Left cardiac atrium (tissue), 4 donors: ENCODE data around the gene INHBC. TPM values are rescaled to one million over a fixed set of nuclear protein-coding genes. Genes with fewer than 3 reads are reported as not detected.
"Not testable (repeated sequence)": the region's sequence is repeated elsewhere in the genome, so short reads cannot be mapped to it uniquely, and the experiment has no call there.

Experiments used
- ATAC-seq, 2 donors: fragments of 200-7000 bp; cut with Tn5 transposase; one replicate each; pipeline ENCODE4 v1.9.1; 2020; ENCODE audit warnings: mild to moderate bottlenecking in 2 of 2, moderate library complexity in 2 of 2
- DNase-seq: peaks from one replicate; pipeline ENCODE4 v3.0.0-alpha.2; 2020
- intact Hi-C, 2 donors: fragments of 100-400 bp; cut with DNase I; formaldehyde crosslinking; loops; one replicate each; pipeline versions ENCODE4 v1.14.1 to v1.15.1; 2022 to 2023
- total RNA-seq, 2 donors: library from RNA; stranded (reverse); fragmentation: NEBNext Ultra II Directional; extraction: Animal tissue kit (Norgen Biotek cat#: 25700); gene quantifications; one replicate each; pipeline ENCODE4 v1.2.1, GENCODE V29; 2021
- donor health status: DM: no; HTN: yes; CAD: no.
- donor health status: DM: no; HTN: yes; CAD: no; lungs with severe emphysema.
- donor health status: DM: yes; HTN: yes; CAD: no.
- donor health status: Dilated cardiomyopathy.

Gene INHBC
- total RNA-seq, 2 donors from 2014 or later: not detected

DNA sequence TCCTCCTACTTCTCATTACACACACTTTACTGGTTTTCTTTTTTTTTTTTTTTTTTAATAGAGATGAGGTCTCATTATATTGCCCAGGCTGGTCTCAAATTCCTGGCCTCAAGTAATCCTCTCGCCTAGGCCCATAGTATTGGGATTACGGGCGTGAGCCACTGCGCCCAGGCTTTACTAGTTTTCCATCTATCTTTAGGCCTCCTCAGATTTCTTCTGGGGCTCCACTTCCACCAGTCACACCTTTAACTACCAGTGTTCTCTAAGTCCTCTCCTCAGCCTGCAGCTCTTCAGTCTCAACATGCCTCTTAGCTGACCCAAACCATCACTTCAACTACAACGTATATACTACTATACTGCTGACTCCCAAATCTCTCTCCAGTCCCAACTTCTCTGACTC, 14.1 kb upstream of the INHBC start:
- DNase-seq (no peak), ATAC-seq (no peak)
- intact Hi-C loops: no loop called here

GRCh38 chr12:57426948-57427347, 7.6 kb upstream of the INHBC start:
- ATAC-seq, intact Hi-C loops, DNase-seq: not testable (repeated sequence)

DNA sequence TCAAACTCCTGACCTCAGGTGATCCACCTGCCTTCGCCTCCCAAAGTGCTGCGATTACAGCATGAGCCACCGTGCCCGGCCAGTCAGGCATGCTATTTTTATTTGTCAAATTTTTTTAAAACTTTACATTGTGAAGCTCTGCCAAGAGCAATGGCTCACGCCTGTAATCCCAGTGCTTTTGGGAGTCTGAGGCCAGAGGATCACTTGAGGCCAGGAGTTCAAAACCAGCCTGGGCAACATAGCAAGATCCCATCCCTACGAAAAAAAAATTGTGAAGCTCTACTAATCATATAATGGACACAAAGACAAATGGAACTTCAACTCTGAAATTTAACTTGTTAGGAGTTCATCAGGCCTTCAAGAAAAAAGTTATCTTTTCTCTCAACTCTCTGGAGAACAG, 5.6 kb upstream of the INHBC start:
- ATAC-seq (no peak), DNase-seq (no peak)
- intact Hi-C loops: no loop called here

DNA sequence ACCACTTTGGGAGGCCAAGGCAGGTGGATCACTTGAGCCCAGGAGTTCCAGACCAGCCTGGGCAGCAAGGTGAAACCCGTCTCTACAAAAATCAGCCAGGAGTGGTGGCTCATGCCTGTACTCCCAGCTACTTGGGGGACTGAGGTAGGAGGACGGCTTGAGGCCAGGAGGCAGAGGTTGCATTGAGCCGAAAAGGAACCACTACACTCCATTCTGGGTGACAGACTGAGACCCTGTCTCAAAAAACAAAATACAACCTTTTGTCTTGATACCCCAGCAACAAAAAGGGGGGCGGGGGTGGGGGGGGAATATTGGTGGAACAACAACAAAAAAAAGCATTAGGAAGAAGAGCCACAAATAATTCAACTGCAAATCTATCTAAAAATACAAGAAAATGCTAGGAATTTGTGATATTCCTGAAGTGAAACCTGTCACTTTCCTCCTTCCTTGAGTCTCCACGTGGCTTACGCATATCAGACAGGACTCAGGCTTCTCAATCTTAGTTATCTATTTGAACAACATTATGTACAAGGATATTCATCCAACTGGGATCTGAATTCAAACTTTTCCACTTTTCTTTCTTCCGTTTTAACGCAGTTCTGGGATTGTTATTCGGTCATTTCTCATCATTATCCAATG, 5.0 kb upstream of the INHBC start:
- ATAC-seq: no peak

DNA sequence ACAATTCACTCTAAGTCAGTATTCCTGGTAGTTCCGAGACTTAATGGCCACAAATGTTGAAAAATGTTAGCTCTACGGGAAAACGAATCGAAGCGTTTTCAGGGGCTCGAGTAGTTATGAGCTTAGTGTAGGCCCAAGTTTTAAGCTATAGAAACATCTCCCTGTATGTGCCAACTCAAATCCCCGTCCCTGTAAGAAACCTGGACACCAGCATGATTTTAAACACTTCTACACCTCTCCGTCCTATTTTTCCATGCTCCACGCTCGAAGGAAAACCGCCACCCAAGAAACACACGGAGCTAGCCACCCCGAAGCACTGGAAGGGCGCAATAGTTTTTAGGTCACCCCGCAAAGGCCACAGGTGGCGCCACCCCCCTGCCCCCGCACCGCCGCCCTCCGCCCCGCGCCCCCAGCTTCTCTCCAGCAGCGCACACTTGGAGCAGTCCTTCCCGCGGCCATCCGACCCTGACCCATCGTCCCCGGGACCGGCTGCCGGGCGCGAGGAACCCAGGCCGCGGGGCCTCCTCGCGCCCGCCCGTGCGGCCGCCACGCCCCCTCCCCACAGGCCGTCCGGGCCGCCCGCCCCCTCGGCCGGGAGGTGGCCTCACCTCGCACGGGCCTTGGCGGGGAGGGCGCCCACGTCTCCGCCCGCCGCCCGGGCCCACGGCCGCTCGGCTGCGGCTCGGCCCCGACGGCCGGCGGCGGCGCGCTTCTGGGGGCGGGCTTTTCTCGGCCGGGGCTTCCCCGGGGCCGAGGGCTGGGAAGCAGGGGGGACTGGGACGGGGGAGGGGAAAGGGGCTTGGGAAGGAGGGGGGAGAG, 4.3 kb upstream of the INHBC start:
- DNase-seq (peak; percentile 61), ATAC-seq (peak; percentile 85 to 87)
- intact Hi-C loops: no loop called here

More for the DNA sequence above, 5.0 kb upstream of the INHBC start:
- intact Hi-C loops: no loop called here
- no peak for DNase-seq

DNA sequence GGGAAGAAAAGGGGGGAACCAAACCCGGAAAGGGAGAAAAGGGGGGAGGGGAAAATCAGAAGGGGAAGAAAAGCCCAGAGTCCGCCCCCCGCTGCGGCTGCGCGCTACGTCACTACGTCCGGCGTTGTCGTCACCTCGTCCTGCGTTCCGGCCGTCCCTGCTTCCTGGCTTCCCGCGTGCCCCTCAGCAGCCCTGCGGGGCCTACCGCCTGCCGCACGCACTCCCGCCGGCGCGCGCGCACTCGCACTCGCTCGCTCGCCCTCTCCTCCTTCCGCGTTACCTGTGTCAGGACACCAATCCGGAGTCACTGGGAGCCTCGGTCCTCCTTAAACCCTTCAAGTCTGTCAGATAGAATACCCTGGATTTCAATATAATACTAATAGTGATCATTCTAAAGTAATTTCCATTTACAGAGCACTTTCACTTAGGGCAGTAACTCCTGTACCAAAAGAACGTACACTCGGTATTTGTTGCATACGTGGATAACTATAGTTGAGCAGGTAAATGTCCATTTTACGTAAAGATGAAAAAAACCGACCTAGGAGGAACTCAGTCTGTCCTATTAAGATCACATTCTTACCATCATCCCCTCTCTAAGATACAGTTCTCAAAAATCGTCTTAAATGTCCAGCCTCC, 3.5 kb upstream of the INHBC start, which contains the start of gene R3HDM2:
TSS of gene R3HDM2 (minus strand) at position 113 of the 636 bp plus-strand sequence. CDS start 120,615 bp downstream, outside the sequence.
- DNase-seq: peak; percentile 96
- ATAC-seq: peak; percentile 98 to 99
- intact Hi-C loops: no loop called here

DNA sequence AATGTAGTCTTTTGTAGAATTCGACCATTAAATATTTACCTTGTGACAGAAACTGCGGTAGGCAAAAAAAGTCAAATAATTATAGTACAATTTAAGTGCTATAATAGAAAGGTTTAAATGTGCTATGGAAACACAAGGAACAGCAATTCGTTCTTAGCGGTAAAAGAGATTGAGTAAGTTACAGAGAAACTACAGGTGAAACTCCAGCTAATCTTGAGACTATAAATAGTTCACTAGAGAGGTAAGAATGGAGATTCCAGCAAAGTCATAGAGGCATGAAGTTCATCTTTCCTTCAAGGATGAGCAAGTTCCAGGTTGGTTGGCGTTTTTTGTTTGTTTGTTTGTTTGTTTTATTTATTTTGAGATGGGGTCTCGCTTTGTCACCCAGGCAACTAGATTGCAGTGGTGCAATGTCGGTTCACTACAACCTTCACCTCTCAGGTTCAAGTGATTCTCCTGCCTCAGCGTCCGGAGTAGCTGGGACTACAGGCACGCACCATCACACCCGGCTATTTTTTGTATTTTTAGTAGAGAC, 2.9 kb upstream of the INHBC start:
- intact Hi-C loops: no loop called here
- DNase-seq (no peak), ATAC-seq (no peak)

DNA sequence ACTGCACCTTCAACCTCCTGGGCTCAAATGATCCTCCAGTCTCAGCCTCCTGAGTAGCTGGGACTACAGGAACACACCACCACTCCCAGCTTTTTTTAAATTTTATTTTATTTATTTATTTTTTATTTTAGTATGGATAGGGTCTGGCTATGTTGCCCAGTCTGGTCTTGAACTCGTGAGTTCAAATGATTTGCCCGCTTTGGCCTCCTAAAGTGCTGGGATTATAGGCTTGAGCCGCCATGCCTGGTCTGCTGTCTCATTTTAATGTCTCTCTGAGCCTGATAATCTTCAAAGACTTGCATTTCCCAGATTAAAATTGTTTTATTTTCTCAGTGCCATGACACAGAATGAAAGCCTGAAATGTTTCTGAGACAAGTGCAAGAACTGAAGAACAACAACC, 1.2 kb upstream of the INHBC start:
- DNase-seq (no peak), ATAC-seq (no peak)
- intact Hi-C loops: no loop called here

DNA sequence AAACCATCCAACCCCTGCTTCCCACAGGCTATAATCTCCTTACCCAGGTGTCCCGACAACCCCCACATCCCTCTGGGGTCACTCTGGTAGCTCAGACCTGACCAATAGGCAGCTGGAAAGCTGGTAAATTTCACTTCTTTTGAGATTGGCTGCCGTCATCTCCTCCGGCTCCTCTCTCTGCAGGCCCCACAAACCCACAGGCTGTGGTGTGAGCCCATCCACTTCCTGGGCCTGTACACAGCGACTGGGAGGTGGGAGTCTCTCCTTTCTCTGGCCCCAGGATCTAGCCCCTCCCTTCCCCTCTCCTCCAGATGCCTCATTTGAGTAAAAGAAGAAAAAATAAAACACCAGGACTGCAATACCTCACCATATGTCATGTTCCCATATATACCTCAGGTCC, 709 bp downstream of the INHBC start:
- no peak for DNase-seq
- intact Hi-C loops: no loop called here
- ATAC-seq: no peak

GRCh38 chr12:57438400-57438799, 3.8 kb downstream of the INHBC start:
- ATAC-seq: no peak
- intact Hi-C loops: no loop called here
- DNase-seq: no peak

DNA sequence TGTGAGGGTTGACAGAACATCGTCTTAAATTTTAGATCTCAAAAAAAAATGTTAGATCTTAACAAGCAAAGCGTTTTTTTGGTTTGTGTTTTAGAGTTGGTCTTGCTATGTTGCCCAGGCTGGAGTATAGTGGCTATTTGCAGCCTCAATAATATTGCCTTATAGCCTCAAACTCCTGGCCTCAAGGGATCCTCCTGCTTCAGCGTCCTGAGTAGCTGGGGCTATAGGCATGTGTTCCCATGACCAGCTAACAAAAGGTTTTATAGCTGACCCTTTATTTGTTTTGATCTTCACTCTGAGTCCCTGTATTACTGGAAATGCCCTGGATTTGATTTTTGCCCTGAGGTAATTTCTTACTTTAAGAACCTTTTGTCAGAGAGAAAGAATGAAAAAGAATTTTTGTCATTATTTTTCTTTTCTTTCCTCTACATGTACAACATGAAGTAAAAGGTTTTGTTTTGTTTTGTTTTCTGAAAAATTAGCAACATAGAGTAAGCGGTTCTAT, 5.2 kb downstream of the INHBC start:
- DNase-seq: no peak
- intact Hi-C loops: no loop called here
- no peak for ATAC-seq

GRCh38 chr12:57441393-57441792, 6.8 kb downstream of the INHBC start:
- intact Hi-C loops, ATAC-seq, DNase-seq: not testable (repeated sequence)

DNA sequence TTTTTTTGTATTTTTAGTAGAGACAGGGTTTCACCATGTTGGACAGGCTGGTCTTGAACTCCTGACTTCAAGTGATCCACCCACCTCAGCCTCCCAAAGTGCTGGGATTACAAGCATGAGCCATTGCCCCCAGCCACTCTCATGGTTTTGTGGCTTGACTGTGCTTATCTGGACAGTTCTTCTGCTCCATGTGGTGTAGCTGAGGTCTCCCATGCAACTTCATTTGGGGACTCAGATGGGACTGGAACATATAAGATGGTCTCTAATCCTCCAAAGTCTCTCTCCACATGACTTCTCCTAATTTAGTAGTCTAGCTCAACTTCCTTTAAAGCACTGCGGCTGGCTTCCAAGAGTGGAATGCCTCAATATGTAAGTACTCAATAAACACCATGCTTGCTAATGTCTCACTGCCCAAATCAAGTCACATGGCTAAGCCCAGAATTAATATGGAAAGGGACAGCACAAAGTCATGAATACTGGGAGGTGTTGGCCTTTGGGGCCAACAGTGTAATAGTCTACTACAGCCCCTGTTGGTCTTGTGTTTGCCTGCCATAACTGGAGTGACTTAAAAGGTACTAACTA, 7.4 kb downstream of the INHBC start:
- intact Hi-C loops: no loop called here
- no peak for ATAC-seq
- DNase-seq: no peak

- ATAC-seq, DNase-seq, intact Hi-C loops: not testable (repeated sequence)
Measured at GRCh38 chr12:57444337-57444736, 9.8 kb downstream of the INHBC start.

DNA sequence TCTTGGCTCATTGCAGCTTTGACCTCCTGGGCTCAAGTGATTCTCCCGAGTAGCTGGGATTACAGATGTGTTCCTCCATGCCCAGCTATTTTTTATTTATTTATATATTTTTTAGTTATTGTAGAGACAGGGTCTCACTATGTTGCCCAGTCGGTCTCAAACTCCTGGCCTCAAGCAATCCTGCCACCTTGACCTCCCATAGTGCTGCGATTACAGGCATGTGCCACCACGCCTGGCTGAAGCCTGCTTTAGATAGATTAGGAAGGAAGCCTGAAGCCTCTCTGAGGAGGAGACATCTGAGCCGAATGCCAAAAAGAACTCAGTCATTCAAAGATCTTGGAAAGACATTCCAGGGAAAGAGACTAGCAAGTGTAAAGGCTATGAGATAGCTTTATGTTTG, 10.2 kb downstream of the INHBC start:
- DNase-seq (no peak), ATAC-seq (no peak)
- intact Hi-C loops: no loop called here

GRCh38 chr12:57446292-57446960, 11.8 kb downstream of the INHBC start:
- DNase-seq: no peak
- ATAC-seq: no peak
- intact Hi-C loops: no loop called here

GRCh38 chr12:57448669-57449068, 14.1 kb downstream of the INHBC start:
- intact Hi-C loops: no loop called here

DNA sequence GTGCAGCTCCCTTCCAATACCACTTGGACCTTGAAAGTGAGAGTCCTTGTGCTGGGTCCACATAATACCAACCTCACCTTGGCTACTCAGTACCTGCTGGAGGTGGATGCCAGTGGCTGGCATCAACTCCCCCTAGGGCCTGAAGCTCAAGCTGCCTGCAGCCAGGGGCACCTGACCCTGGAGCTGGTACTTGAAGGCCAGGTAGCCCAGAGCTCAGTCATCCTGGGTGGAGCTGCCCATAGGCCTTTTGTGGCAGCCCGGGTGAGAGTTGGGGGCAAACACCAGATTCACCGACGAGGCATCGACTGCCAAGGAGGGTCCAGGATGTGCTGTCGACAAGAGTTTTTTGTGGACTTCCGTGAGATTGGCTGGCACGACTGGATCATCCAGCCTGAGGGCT, 14.8 kb downstream of the INHBC start:
- intact Hi-C loops: no loop called here
- ATAC-seq (no peak), DNase-seq (no peak)

More at GRCh38 chr12:57448669-57449068, 14.1 kb downstream of the INHBC start:
- no peak for ATAC-seq
- no peak for DNase-seq

DNA sequence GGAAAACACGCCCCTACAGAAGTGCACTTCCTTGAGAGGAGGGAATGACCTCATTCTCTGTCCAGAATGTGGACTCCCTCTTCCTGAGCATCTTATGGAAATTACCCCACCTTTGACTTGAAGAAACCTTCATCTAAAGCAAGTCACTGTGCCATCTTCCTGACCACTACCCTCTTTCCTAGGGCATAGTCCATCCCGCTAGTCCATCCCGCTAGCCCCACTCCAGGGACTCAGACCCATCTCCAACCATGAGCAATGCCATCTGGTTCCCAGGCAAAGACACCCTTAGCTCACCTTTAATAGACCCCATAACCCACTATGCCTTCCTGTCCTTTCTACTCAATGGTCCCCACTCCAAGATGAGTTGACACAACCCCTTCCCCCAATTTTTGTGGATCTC, 15.5 kb downstream of the INHBC start:
- intact Hi-C loops: loop anchor here (5.0 kb wide), 2 partner anchors 143 to 188 kb away; no protein-coding TSS in a partner anchor
- ATAC-seq: no peak
- no peak for DNase-seq
